HG03354 (cell line): ENCODE results near the gene TRIM34.
"Not testable (repeated sequence)": the region's sequence is repeated elsewhere in the genome, so short reads cannot be mapped to it uniquely, and the experiment has no call there.

Source experiments
- ATAC-seq: cut with Tn5 transposase; IDR thresholded peaks from one replicate; pipeline ENCODE4 v1.9.1; 2021; ENCODE audit warnings: mild to moderate bottlenecking; ENCODE audit not compliant: unreplicated experiment, poor library complexity, severe bottlenecking

The TRIM34 gene

DNA sequence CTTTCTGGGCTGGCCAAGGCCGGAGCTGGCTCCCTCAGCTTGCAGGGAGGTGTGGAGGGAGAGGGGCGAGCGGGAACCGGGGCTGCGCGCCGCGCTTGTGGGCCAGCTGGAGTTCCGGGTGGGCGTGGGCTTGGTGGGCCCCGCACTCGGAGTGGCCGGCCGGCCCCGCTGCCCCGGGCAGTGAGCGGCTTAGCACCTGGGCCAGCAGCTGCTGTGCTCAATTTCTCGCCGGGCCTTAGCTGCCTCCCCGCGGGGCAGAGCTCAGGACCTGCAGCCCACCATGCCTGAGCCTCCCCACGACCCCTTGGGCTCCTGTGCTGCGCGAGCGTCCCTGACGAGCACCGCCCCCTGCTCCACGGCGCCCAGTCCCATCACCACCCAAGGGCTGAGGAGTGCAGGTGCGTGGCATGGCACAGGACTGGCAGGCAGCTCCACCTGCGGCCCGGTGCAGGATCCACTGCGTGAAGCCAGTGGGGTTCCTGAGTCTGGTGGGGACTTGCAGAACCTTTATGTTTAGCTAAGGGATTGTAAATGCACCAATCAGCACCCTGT, 58.2 kb downstream of the TRIM34 start:
- ATAC-seq: not testable (repeated sequence)

DNA sequence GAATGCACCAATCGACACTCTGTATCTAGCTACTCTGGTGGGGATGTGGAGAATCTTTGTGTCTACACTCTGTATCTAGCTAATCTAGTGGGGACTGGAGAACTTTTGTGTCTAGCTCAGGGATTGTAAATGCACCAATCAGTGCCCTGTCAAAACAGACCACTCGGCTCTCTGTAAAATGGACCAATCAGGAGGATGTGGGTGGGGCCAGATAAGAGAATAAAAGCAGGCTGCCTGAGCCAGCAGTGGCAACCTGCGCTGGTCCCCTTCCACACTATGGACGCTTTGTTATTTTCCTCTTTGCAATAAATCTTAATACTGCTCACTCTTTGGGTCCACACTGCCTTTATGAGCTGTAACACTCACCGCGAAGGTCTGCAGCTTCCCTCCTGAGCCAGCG, 58.8 kb downstream of the TRIM34 start:
- not testable (repeated sequence) for ATAC-seq

DNA sequence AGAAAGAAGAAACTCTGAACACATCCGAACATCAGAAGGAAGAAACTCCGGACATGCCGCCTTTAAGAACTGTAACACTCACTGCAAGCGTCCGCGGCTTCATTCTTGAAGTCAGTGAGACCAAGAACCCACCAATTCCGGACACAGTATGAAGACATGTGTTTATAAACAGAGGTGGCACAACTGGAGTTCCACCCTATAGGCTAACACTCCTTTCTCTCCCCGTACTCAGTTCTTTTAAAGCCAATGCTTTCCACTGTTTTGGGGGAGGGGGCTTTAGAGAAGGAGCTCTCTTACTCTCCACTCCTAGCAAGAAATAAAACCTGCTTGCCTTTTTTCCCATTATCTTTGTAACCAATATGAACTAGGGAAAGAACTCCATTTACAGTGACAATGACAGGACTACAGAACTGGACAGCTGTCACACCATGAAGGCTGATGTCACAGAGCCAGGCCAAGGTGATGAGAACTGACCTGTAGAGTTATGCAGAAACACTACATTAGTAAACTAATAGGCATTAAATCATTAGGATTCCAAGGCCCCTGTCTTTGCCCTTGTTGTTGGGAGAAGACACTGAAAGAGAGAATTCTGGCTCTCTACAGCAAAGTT, 59.3 kb downstream of the TRIM34 start:
- peak; percentile 26 for ATAC-seq

GRCh38 chr11:5684646-5685362, 60.0 kb downstream of the TRIM34 start, which contains the start of gene TRIM5:
Gene TRIM5 (minus strand): TSS chr11:5685074. CDS start chr11:5680177, 4,897 bp downstream.
- ATAC-seq: peak; percentile 76

DNA sequence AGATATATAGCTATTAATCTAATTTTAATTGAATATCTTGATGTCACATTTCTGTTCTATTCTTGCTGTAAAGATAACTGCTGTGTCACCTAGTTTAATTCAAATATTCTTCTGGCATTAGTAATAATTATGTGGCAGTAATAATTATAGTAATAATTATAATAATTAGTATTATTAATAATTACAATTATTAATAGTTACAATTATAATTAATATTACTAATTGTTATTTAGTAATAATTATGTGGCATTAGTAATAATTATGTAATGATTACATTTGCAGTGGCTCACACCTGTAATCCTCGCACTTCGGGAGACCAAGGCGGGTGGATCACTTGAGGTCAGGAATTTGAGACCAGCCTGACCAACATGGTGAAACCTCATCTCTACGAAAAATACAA, 61.6 kb downstream of the TRIM34 start:
- no peak for ATAC-seq

GRCh38 chr11:5688482-5688881, 63.7 kb downstream of the TRIM34 start:
- ATAC-seq: no peak

- peak; percentile 80 for ATAC-seq
These were observed 64.8 kb downstream of the TRIM34 start, which contains the start of gene TRIM22 for GRCh38 chr11:5689551-5689983. Gene TRIM22 (plus strand): TSS chr11:5689790. CDS start chr11:5696233, 6,443 bp downstream.

GRCh38 chr11:5690216-5690615, 65.4 kb downstream of the TRIM34 start:
- no peak for ATAC-seq

DNA sequence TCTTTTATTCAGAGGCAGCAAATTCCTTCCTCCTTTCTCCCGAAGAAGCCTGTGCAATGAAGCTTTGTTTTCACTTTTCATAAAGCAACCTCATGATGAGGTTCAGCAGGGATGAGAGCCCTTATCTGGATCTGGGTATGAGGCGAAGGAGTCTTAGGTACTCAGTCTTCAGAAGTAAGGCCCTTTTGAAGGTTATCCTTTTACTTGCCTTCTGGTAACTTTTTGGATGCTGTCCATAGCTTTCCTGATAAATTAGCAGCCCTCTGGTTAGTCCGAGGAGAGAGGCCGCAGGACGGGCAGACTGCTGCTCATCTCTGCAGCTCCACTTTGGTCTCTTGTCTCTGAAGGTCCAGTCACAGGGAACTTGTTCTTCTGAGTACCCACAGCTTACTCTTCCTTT, 65.9 kb downstream of the TRIM34 start:
- no peak for ATAC-seq

GRCh38 chr11:5691238-5691963, 66.6 kb downstream of the TRIM34 start:
- ATAC-seq: not testable (repeated sequence)

GRCh38 chr11:5691964-5692361, 67.2 kb downstream of the TRIM34 start:
- no peak for ATAC-seq
